DMS53 (cell line): ENCODE data around the gene CAPZA2.
"Not testable (repeated sequence)": the region's sequence is repeated elsewhere in the genome, so short reads cannot be mapped to it uniquely, and the experiment has no call there.

Source experiments
- DNase-seq: peaks from one replicate; lab custom pipeline; 2025; lab: John Stamatoyannopoulos, UW

CAPZA2 gene

DNA sequence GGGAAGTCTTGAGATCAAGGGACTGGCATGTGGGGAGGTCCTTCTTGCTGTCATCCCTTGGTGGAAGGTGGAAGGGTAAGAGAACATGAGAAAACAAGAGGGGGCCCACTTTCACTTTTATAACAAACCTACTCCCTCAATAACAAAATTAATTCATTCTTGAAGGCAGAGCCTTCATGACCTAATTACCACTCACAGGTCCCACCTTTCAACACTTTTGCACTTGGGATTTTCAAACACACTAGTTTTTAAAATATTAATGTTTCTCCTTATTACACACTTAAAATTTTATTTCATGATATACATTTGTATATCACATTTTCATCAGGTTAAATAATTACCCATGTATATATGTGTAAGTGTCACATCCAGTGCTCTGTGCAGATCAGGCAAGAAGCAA, 93.0 kb downstream of the CAPZA2 start:
- no peak for DNase-seq

GRCh38 chr7:116955801-116956476, 93.6 kb downstream of the CAPZA2 start:
- no peak for DNase-seq

DNA sequence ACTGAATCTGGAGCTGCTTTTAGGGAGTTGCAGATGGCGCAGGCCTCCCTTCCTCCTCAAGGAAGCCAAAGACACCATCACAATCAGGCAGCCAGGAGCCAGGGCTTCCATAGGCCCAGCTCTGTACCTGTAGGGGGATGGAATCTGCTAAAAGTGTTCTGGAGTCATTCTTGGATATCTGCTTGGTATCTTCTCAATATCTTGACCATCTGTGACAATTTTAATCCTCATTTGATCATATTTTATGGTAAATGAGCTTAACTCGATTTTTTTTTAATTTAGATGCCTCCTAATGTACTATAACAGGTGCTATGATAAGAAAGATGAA, 94.1 kb downstream of the CAPZA2 start:
- no peak for DNase-seq

DNA sequence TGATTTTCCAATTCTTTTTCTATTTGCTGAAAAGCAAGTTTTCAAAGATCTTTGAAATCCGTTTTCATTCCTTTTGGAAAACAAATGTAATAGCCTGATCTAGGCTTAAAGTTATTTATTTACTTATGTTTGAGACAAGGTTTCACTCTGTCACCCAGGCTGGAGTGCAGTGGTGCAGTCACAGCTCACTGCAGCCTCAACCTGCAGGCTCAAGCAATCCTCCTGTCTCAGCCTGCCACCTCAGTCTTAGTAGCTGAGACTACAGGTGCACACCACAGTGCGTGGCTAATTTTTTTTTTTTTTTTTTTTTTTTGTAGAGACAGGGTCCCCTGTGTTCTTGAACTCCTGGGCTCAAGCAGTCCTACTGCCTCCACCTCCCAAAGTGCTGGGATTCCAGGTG, 95.5 kb downstream of the CAPZA2 start:
- peak; percentile 37 for DNase-seq

- DNase-seq: not testable (repeated sequence)
Observed at GRCh38 chr7:116961966-116962673, 99.7 kb downstream of the CAPZA2 start.

DNA sequence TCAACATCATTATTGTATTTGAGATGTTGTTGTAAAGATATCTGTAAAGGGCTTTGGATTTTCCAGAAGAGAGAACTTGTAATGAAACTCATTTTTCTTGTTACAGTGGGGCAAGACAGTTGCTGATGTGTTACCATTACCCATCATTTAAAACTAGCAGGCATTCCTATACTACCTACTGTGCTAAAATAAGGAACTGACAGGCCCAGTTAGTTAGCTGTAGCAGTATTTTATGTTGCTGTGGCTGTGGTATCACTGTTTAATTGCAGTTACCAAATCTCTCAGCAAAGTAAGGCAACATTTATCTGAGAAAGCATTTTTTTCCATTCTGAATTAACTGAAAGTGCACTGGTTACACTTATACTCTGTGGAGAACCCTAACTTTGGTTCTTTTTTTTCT, 100.8 kb downstream of the CAPZA2 start:
- DNase-seq: no peak

GRCh38 chr7:116966601-116967000, 104.2 kb downstream of the CAPZA2 start:
- no peak for DNase-seq

DNA sequence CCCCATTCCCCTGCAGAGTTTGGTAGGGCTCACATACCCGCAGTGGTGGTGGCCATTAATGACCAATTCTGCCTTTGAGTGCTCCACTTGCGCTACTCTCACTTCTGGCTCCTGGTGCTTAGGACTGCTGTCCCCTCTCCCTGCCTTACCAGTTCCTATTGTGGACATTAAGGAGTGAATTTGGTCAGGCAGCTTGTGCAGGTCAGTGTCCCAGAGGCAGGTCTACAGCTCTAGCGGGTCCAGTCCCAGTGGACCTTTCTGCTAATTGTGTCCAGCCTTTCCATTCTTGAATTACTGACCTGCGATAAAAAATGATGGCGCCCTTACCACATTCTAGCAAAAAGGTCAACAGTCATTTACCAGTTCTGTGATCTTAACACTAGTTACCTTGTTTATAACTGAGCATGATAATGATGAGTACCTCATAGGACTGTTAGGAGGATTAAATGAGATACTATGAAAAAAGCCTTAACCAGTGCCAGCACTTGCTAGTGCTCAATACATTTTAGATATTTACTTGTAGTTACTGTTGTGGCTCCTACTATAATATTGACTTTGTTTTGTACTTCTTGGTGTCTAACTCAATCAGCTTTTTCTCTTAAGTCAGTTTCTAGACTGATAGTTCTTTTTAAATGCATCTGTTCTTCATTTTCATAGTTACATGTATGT, 105.0 kb downstream of the CAPZA2 start:
- DNase-seq: no peak

DNA sequence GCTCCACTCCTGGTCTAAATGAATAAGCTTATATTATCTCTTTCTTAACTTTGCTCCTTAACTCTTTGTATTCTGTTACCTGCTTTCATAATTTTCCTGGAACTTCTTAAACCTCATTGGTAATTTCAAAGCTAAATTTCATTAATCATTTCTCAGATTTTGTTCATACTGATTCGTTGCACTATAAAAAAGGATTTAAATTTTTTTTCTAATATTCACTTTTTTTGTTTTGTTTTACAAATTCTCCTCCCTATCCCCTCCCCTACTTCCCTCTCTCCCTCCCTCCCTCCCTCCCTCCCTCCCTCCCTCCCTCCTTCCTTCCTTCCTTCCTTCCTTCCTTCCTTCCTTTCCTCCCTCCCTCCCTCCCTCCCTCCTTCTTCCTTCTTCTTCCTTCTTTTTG, 105.6 kb downstream of the CAPZA2 start:
- DNase-seq: no peak

DNA sequence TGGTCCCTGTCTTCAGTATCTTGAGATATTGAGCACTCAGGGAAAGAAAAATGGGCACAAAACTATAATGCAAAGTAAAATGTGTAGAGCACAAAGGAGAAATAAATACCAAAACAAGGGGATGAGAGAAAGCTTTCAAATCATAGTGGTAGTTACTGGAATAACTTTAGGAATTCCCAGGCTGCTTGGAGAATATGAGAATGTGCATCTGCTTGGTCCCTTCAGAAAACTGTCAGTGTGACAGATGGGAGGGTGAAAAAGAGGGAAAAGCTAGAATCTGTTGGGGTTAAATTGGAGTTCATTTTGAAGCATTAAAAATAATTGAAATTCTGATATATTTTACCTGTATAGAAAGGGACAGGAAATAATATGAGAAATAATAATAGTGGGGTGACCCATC, 106.2 kb downstream of the CAPZA2 start:
- no peak for DNase-seq

DNA sequence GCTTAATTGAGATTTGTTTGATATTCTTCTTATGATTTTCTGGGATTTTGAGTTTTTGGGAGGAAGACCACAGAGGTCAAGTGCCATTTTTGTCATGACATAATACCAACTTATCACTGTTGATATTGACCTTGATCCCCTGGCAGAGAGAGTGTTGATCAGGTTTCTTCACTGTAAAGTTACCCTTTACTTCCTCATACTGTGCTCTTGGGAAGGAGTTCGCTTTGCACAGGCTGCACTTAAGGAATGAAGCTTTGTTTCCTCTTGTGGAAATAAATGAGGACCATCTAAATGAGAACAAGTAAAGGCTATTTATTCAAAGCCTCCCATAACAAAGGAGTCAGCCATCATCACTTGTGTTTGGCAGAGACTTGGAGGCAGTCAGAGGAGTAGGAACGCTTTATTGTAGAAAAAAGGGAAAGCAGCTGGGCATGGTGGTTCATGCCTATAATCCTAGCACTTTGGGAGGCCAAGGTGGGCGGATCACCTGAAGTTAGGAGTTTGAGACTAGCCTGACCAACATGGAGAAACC, 107.0 kb downstream of the CAPZA2 start:
- no peak for DNase-seq

- DNase-seq: no peak
Observed at GRCh38 chr7:116970238-116970910, 108.0 kb downstream of the CAPZA2 start.

- not testable (repeated sequence) for DNase-seq
Observed at GRCh38 chr7:116971153-116971552, 108.8 kb downstream of the CAPZA2 start.
